GM18873 (cell line): ENCODE measurements around the gene LLGL1.
"Not testable (repeated sequence)": the region's sequence is repeated elsewhere in the genome, so short reads cannot be mapped to it uniquely, and the experiment has no call there.

ENCODE experiments used
- ATAC-seq: cut with Tn5 transposase; IDR thresholded peaks from one replicate; pipeline ENCODE4 v1.9.1; 2021; ENCODE audit warnings: mild to moderate bottlenecking, moderate library complexity, moderate number of reproducible peaks; ENCODE audit not compliant: unreplicated experiment, low FRiP score

LLGL1 gene

GRCh38 chr17:18191967-18192366 is 33.5 kb upstream of the LLGL1 start:
- ATAC-seq = no peak

GRCh38 chr17:18194394-18194793 is 31.0 kb upstream of the LLGL1 start:
- ATAC-seq = no peak

GRCh38 chr17:18194804-18195203 is 30.6 kb upstream of the LLGL1 start:
- ATAC-seq = no peak

- ATAC-seq = no peak
Measured at GRCh38 chr17:18195246-18195645, 30.2 kb upstream of the LLGL1 start.

GRCh38 chr17:18197535-18198194 is 27.8 kb upstream of the LLGL1 start:
- ATAC-seq = no peak

- no peak for ATAC-seq
Measured at GRCh38 chr17:18198530-18198929, 26.9 kb upstream of the LLGL1 start.

GRCh38 chr17:18201108-18201507 is 24.3 kb upstream of the LLGL1 start:
- ATAC-seq = no peak

- no peak for ATAC-seq
Measured at GRCh38 chr17:18203308-18203707, 22.1 kb upstream of the LLGL1 start.

- ATAC-seq = no peak
Measured at GRCh38 chr17:18205861-18206260, 19.6 kb upstream of the LLGL1 start.

GRCh38 chr17:18206962-18207361 is 18.5 kb upstream of the LLGL1 start:
- no peak for ATAC-seq

- no peak for ATAC-seq
Measured at GRCh38 chr17:18208092-18208491, 17.3 kb upstream of the LLGL1 start.

- ATAC-seq = no peak
Measured at GRCh38 chr17:18213666-18214270, 11.7 kb upstream of the LLGL1 start.

- ATAC-seq = not testable (repeated sequence)
Measured at GRCh38 chr17:18216906-18217305, 8.5 kb upstream of the LLGL1 start.

- no peak for ATAC-seq
Measured at GRCh38 chr17:18217412-18218015, 7.9 kb upstream of the LLGL1 start.

GRCh38 chr17:18218756-18219415 is 6.5 kb upstream of the LLGL1 start:
- ATAC-seq = no peak

GRCh38 chr17:18224053-18224386 is 1.4 kb upstream of the LLGL1 start:
- no peak for ATAC-seq

- no peak for ATAC-seq
Measured at GRCh38 chr17:18224387-18225120, 881 bp upstream of the LLGL1 start.

- no peak for ATAC-seq
Measured at GRCh38 chr17:18225642-18226283, 328 bp downstream of the LLGL1 start.

- no peak for ATAC-seq
Measured at GRCh38 chr17:18226284-18226945, 980 bp downstream of the LLGL1 start.

GRCh38 chr17:18227635-18228034 is 2.2 kb downstream of the LLGL1 start:
- ATAC-seq = no peak
